Neural cell (in vitro differentiated cells): Measurements from ENCODE around the gene MYLK3.

ENCODE experiments used
- EZH2 ChIP-seq: fragments of 200-600, 300-800 bp; shearing (Covaris generic), sonication (generic); IDR thresholded peaks from 2 replicates; pipeline ENCODE4 v1.6.1; 2014; ENCODE audit warnings: antibody characterized with exemption, low read length, borderline replicate concordance, mild to moderate bottlenecking; ENCODE audit not compliant: insufficient read depth, poor library complexity, severe bottlenecking
- MXI1 ChIP-seq: fragments of 450-650 bp; conservative IDR thresholded peaks from 2 replicates; pipeline ENCODE4 v1.6.1; 2014; ENCODE audit warnings: antibody characterized with exemption, mild to moderate bottlenecking; ENCODE audit not compliant: poor library complexity, severe bottlenecking
- POLR2AphosphoS5 ChIP-seq: IDR thresholded peaks from 2 replicates; pipeline ENCODE4 v1.6.1; 2012
- RAD21 ChIP-seq: fragments of 450-650 bp; conservative IDR thresholded peaks from 2 replicates; pipeline ENCODE4 v1.6.1; 2014; ENCODE audit warnings: antibody characterized with exemption, mild to moderate bottlenecking, moderate library complexity
- SMC3 ChIP-seq: fragments of 450-650 bp; conservative IDR thresholded peaks from 2 replicates; pipeline ENCODE4 v1.6.1; 2014; ENCODE audit warnings: antibody characterized with exemption, mild to moderate bottlenecking, moderate library complexity; ENCODE audit not compliant: poor library complexity
- TAF1 ChIP-seq: IDR thresholded peaks from 2 replicates; pipeline ENCODE4 v1.6.1; 2012; ENCODE audit warnings: low read depth
- TF ChIP-seq, protein P1 (sequence below): fragments of 450-650 bp; IDR thresholded peaks from 2 replicates; pipeline ENCODE4 v1.5.1; 2014; ENCODE audit warnings: antibody characterized with exemption, mild to moderate bottlenecking, moderate library complexity; ENCODE audit not compliant: poor library complexity, severe bottlenecking
- TF ChIP-seq, protein P2 (sequence below): IDR thresholded peaks from 2 replicates; pipeline ENCODE4 v1.6.1; 2012; ENCODE audit warnings: borderline replicate concordance

DNA sequence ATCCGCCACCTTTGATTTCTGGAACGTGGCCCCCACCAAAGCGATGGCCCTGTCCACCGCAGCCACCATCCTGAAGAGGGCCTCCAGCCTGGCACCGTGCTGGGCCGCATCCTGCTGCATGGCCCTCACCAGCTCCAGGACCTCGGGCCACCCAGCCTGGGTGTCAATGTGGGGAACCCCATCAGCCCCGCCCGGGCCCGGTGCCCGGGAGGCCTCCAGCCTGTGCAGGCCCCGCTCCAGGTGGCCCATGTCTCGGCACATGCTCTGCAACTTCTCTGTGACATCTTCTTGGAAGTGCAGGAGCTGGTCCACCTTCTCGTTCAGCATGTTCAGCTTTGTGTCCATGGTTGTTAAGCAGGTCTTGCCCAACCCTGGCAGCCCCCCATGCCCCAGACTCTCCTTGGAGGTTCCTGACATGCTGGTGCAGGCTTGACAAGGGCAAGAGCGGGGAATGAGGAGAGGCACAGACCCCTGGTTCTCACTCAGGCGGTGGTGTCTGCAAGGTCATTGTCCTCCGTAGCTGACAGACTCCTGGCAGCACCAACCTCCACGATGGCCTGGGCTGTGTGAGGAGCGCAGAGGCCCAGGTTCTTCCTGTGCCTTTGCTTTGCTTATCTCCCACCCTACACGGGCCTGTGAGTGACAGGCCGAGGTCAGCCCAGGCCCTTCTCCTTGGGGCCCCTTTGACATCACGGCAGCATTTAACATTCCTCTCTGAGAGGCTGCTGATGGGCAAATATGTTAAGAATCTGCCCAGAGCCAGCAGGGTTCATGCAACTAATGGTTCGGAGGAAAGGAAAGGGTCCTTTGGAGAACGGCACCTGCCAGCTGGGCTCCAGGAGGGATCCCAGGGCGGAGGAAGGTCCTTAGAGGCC is at the start of gene MYLK3:
- TF ChIP-seq, protein P1, sequence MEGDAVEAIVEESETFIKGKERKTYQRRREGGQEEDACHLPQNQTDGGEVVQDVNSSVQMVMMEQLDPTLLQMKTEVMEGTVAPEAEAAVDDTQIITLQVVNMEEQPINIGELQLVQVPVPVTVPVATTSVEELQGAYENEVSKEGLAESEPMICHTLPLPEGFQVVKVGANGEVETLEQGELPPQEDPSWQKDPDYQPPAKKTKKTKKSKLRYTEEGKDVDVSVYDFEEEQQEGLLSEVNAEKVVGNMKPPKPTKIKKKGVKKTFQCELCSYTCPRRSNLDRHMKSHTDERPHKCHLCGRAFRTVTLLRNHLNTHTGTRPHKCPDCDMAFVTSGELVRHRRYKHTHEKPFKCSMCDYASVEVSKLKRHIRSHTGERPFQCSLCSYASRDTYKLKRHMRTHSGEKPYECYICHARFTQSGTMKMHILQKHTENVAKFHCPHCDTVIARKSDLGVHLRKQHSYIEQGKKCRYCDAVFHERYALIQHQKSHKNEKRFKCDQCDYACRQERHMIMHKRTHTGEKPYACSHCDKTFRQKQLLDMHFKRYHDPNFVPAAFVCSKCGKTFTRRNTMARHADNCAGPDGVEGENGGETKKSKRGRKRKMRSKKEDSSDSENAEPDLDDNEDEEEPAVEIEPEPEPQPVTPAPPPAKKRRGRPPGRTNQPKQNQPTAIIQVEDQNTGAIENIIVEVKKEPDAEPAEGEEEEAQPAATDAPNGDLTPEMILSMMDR = no peak
- TF ChIP-seq EZH2 (no peak), TAF1 (no peak), RAD21 (no peak), POLR2AphosphoS5 (no peak), MXI1 (no peak), SMC3 (no peak)
- TF ChIP-seq, protein P2, sequence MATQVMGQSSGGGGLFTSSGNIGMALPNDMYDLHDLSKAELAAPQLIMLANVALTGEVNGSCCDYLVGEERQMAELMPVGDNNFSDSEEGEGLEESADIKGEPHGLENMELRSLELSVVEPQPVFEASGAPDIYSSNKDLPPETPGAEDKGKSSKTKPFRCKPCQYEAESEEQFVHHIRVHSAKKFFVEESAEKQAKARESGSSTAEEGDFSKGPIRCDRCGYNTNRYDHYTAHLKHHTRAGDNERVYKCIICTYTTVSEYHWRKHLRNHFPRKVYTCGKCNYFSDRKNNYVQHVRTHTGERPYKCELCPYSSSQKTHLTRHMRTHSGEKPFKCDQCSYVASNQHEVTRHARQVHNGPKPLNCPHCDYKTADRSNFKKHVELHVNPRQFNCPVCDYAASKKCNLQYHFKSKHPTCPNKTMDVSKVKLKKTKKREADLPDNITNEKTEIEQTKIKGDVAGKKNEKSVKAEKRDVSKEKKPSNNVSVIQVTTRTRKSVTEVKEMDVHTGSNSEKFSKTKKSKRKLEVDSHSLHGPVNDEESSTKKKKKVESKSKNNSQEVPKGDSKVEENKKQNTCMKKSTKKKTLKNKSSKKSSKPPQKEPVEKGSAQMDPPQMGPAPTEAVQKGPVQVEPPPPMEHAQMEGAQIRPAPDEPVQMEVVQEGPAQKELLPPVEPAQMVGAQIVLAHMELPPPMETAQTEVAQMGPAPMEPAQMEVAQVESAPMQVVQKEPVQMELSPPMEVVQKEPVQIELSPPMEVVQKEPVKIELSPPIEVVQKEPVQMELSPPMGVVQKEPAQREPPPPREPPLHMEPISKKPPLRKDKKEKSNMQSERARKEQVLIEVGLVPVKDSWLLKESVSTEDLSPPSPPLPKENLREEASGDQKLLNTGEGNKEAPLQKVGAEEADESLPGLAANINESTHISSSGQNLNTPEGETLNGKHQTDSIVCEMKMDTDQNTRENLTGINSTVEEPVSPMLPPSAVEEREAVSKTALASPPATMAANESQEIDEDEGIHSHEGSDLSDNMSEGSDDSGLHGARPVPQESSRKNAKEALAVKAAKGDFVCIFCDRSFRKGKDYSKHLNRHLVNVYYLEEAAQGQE = no peak
